GM19467 (cell line): ENCODE measurements around the gene LARGE1.

Source experiments
- ATAC-seq: cut with Tn5 transposase; IDR thresholded peaks from one replicate; pipeline ENCODE4 v1.9.1; 2021; ENCODE audit warnings: mild to moderate bottlenecking, moderate library complexity; ENCODE audit not compliant: unreplicated experiment

LARGE1 gene

GRCh38 chr22:33535937-33536875 is 384.1 kb downstream of the LARGE1 start:
- ATAC-seq = no peak

- ATAC-seq = no peak
These were observed 390.7 kb downstream of the LARGE1 start for GRCh38 chr22:33529424-33530113.

GRCh38 chr22:33528183-33528582 is 392.1 kb downstream of the LARGE1 start:
- no peak for ATAC-seq

GRCh38 chr22:33526434-33527107 is 393.7 kb downstream of the LARGE1 start:
- no peak for ATAC-seq

- ATAC-seq = no peak
These were observed 395.6 kb downstream of the LARGE1 start for GRCh38 chr22:33524511-33525260.

GRCh38 chr22:33521879-33522665 is 398.2 kb downstream of the LARGE1 start:
- ATAC-seq = no peak

GRCh38 chr22:33520904-33521780 is 399.1 kb downstream of the LARGE1 start:
- ATAC-seq = no peak

- ATAC-seq = no peak
These were observed 400.0 kb downstream of the LARGE1 start for GRCh38 chr22:33519974-33520903.

GRCh38 chr22:33519071-33519973 is 401.0 kb downstream of the LARGE1 start:
- ATAC-seq = no peak

- no peak for ATAC-seq
These were observed 401.9 kb downstream of the LARGE1 start for GRCh38 chr22:33518405-33518804.

GRCh38 chr22:33515795-33516194 is 404.5 kb downstream of the LARGE1 start:
- no peak for ATAC-seq

- no peak for ATAC-seq
These were observed 406.6 kb downstream of the LARGE1 start for GRCh38 chr22:33513388-33514338.

GRCh38 chr22:33512908-33513307 is 407.4 kb downstream of the LARGE1 start:
- ATAC-seq = no peak

GRCh38 chr22:33510429-33510904 is 409.8 kb downstream of the LARGE1 start:
- ATAC-seq = no peak

- ATAC-seq = no peak
These were observed 415.2 kb downstream of the LARGE1 start for GRCh38 chr22:33504941-33505625.
